Measurements from ENCODE around the gene CTNNA3.
"Not testable (repeated sequence)": the region's sequence is repeated elsewhere in the genome, so short reads cannot be mapped to it uniquely, and the experiment has no call there.

Gene CTNNA3

GRCh38 chr10:66501356-66501755, 1194.6 kb downstream of the CTNNA3 start:
- DNase-seq (ENCODE audit: extremely low read depth in 1 of 2, low read depth in 1 of 2), result no peak

- no peak for DNase-seq (ENCODE audit: extremely low read depth in 1 of 2, low read depth in 1 of 2)
Observed at GRCh38 chr10:66483966-66484365, 1212.0 kb downstream of the CTNNA3 start.

GRCh38 chr10:66472156-66472555, 1223.8 kb downstream of the CTNNA3 start:
- no peak for DNase-seq (ENCODE audit: extremely low read depth in 1 of 2, low read depth in 1 of 2)

- DNase-seq (ENCODE audit: extremely low read depth in 1 of 2, low read depth in 1 of 2), result no peak
Observed at GRCh38 chr10:66467042-66467441, 1229.0 kb downstream of the CTNNA3 start.

GRCh38 chr10:66466622-66467021, 1229.4 kb downstream of the CTNNA3 start:
- no peak for DNase-seq (ENCODE audit: extremely low read depth in 1 of 2, low read depth in 1 of 2)

GRCh38 chr10:66463611-66464010, 1232.4 kb downstream of the CTNNA3 start:
- no peak for DNase-seq (ENCODE audit: extremely low read depth in 1 of 2, low read depth in 1 of 2)

- DNase-seq (ENCODE audit: extremely low read depth in 1 of 2, low read depth in 1 of 2), result no peak
Observed at GRCh38 chr10:66457629-66458028, 1238.4 kb downstream of the CTNNA3 start.

GRCh38 chr10:66455304-66455703, 1240.7 kb downstream of the CTNNA3 start:
- DNase-seq (ENCODE audit: extremely low read depth in 1 of 2, low read depth in 1 of 2), result no peak

GRCh38 chr10:66440568-66440967, 1255.4 kb downstream of the CTNNA3 start:
- DNase-seq (ENCODE audit: extremely low read depth in 1 of 2, low read depth in 1 of 2), result no peak

- no peak for DNase-seq (ENCODE audit: extremely low read depth in 1 of 2, low read depth in 1 of 2)
Observed at GRCh38 chr10:66414943-66415342, 1281.1 kb downstream of the CTNNA3 start.

- no peak for DNase-seq (ENCODE audit: extremely low read depth in 1 of 2, low read depth in 1 of 2)
Observed at GRCh38 chr10:66405566-66405965, 1290.4 kb downstream of the CTNNA3 start.

GRCh38 chr10:66398669-66399068, 1297.3 kb downstream of the CTNNA3 start:
- no peak for DNase-seq (ENCODE audit: extremely low read depth in 1 of 2, low read depth in 1 of 2)

- no peak for DNase-seq (ENCODE audit: extremely low read depth in 1 of 2, low read depth in 1 of 2)
Observed at GRCh38 chr10:66394342-66395063, 1301.5 kb downstream of the CTNNA3 start.

- no peak for DNase-seq (ENCODE audit: extremely low read depth in 1 of 2, low read depth in 1 of 2)
Observed at GRCh38 chr10:66390926-66391325, 1305.1 kb downstream of the CTNNA3 start.

GRCh38 chr10:66381045-66381444, 1315.0 kb downstream of the CTNNA3 start:
- no peak for DNase-seq (ENCODE audit: extremely low read depth in 1 of 2, low read depth in 1 of 2)

- DNase-seq (ENCODE audit: extremely low read depth in 1 of 2, low read depth in 1 of 2), result no peak
Observed at GRCh38 chr10:66378117-66378876, 1317.7 kb downstream of the CTNNA3 start.

- no peak for DNase-seq (ENCODE audit: extremely low read depth in 1 of 2, low read depth in 1 of 2)
Observed at GRCh38 chr10:66368146-66368545, 1327.8 kb downstream of the CTNNA3 start.

GRCh38 chr10:66366163-66366562, 1329.8 kb downstream of the CTNNA3 start:
- no peak for DNase-seq (ENCODE audit: extremely low read depth in 1 of 2, low read depth in 1 of 2)

- DNase-seq (ENCODE audit: extremely low read depth in 1 of 2, low read depth in 1 of 2), result no peak
Observed at GRCh38 chr10:66365686-66366085, 1330.3 kb downstream of the CTNNA3 start.

- DNase-seq (ENCODE audit: extremely low read depth in 1 of 2, low read depth in 1 of 2), result no peak
Observed at GRCh38 chr10:66362522-66362921, 1333.5 kb downstream of the CTNNA3 start.

- DNase-seq (ENCODE audit: extremely low read depth in 1 of 2, low read depth in 1 of 2), result not testable (repeated sequence)
Observed at GRCh38 chr10:66353822-66354221, 1342.2 kb downstream of the CTNNA3 start.

GRCh38 chr10:66353422-66353821, 1342.6 kb downstream of the CTNNA3 start:
- DNase-seq (ENCODE audit: extremely low read depth in 1 of 2, low read depth in 1 of 2), result no peak

Measured in stimulated activated CD8-positive, alpha-beta memory T cell treated with anti-CD3 and anti-CD28 coated beads, Interleukin-7, amount 100 ng/mL, for 48 hours (primary cell).